Activated effector memory CD4-positive, alpha-beta T cell treated with anti-CD3 and anti-CD28 coated beads, Interleukin-2, amount 50 U/mL, for 16 hours (primary cell): ENCODE measurements around the gene CHMP3.
A peak's percentile ranks its signal among the peaks of the same experiment; 100 is the strongest.
"Not testable (repeated sequence)": the region's sequence is repeated elsewhere in the genome, so short reads cannot be mapped to it uniquely, and the experiment has no call there.

Source experiments
- DNase-seq: peaks from one replicate; pipeline ENCODE4 v3.0.0-alpha.2; 2020

CHMP3 gene

DNA sequence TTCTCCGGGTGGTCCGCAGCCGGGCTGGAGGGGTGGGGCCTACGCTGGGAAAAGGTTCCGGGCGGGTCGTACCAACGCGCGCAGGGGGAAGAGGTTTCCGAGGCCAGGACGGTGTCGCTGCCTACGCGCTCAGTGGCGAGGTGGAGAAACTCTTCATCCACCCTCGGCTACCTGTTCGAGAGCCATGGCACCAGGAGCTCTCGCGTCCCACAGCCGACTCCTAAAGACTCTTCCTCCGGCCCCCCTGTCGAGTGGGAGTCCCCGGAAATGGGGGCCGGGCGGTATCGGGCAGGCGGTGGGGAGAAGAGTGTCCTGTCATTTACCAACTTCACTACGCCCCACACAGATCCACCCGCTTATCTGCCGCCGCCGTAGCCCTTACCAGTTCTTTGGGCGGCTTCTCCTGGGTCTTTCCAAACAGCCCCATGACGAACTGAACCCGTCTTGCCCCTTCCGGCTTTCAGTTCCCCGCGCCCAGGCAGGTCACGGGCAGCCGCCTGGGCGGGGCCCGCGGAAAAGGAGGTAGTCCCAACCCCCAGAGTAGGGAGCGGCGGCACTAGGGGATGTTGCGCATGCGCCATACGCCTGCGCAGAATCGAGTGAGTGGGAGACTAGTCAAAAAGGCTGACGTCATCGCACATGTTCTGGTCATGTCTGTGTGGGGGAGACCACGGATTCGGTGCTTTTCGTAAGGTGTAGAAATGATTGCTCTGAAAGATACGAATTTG is at the start of gene CHMP3:
TSS of gene CHMP3 (minus strand) at position 522 of the 728 bp plus-strand sequence. CDS start at position 427, 95 bp downstream.
- peak; percentile 99 for DNase-seq

DNA sequence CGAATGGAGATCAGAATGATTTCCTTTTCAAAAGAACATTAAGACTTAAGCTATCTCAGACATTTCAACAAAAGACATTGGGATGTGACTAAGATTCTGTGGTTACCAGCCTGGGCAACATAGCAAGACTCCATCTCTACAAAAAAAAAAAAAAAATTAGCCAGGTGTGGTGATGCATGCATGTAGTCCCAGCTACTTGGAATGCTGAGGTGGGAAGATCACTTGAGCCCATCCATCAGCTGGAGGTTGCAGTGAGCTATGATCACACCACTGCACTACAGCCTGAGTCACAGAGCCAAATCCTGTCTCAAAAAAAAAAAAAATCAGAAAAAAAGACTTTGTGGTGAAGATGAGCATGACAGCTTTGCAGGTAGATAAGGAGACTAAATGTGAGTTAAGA is 47.6 kb upstream of the CHMP3 start:
- no peak for DNase-seq

DNA sequence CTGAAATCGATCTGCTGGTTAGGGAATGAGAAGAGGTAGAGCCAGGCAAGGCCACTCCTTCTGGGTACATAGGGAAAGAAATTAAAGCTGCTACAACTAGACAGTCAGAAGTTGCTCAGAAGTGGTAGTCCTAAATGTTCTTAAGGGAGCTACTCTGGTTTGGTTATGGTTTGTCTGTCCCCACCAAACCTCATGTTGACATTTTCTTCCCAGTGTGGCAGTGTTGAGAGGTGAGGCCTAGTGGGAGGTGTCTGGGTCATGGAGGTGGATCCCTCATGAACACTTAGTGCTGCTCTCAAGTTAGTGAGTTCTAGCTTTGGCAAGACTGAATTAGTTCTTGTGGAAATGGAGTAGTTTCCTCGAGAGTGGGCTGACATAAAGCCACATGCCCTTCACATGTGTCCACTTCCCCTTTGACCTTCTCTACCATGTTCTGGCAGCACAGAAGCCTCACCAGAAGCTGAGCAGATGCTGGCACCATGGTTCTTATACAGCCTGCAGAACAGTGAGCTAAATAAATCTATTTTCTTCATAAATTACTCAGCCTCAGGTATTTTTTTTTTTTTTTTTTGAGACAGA is 45.7 kb upstream of the CHMP3 start:
- DNase-seq: no peak

DNA sequence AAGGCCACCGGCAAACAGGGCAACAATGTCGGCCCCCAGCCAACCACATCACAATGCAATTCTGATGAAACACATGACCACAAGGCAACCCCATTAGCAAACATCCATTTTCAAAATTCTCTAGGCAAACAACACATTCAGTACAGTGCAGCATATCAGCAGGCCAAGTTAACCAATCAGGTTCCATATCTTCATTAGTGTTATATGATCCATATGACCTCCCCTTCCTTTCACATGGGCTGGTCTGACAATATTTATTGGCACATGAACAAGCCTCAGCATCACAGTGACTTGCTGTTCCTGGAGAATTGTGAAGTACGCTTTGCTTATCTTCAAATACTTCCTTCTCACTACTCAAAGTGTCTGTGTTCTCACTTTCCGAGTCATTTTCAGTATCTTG is 40.7 kb upstream of the CHMP3 start:
- DNase-seq: no peak

DNA sequence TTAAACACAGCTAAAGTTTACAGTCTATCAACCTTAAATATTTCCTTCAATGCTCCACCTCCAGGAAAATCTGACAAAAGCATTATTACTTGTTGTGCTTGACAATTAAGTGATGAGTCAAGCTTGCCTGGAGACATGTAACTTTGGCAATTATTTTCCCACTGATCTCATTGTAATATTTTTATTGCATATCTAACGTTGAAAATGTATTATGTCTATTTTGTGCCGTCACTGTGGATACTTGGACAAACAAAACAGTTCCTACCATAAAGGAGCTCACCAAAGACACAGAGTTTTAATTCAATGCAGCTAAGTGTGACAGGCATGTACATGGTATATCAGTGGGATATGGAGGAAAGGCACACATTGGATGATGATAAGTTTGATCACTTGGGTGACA is 35.7 kb upstream of the CHMP3 start:
- DNase-seq: no peak

DNA sequence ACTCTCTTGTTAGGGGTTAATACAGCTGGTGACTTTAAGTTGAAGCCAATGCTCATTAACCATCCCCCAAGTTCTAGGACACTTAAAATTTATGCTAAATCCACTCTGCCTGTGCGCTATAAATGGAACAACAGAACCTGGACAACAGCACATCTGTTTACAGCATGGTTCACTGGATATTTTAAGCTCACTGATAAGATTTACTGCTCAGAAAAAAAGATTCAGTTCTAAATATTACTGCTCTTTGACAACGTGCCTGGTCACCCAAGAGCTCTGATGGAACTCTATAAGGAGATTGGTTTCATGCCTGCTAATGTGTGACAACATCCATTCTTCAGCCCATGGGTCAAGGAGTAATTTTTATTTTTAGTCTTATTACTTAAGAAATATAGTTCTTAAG is 32.9 kb upstream of the CHMP3 start:
- DNase-seq: no peak

DNA sequence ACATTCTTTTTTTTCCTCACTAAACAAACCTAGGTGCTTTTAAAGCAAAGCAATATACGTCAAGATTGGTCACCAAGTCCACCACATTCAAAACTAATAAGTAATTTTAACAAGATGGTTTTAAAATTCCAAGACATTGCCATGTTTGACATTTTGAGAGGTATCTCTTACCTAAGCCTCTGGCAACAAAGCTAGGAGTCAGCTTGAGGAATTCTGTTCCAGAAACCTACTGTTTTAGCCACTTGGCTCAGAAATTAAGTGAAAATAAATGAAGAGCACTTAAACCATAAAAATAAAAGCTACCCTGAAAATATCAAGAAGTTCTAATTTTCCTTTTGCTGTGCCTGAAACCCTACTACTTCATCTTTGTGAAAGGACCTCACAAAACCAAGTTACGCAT is 30.0 kb upstream of the CHMP3 start:
- no peak for DNase-seq

DNA sequence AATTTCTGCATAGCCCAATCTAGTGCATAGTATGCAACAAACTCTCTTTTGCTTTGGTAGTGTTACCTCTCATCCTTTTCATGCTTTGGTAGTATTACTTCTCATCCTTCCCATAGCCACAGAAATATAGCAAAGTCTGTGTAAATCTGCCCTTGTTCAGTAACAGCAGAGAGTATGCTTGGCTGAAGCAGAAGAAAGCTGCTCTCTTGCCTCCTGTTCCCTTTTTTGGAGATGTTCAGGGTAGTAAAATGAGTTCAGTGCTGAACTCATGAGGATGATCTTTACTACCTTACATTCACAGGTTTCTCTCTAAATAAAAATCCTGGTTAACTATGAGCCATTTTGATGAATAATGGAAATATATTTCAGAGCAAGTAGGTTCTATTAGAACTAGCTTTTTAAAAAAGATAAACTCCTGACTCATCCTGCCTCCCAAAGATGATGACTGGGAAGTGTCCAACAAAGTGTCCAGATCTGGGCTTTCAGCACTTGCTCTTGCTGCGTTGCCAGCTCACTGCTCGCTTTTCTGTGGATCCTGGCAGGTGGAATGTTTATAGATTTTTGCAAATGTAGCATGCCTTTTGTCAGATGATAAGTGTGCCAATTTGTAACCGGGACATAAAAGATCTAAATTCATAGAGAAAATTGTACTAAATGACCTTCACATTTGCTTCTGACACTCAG is 29.4 kb upstream of the CHMP3 start:
- DNase-seq: no peak

DNA sequence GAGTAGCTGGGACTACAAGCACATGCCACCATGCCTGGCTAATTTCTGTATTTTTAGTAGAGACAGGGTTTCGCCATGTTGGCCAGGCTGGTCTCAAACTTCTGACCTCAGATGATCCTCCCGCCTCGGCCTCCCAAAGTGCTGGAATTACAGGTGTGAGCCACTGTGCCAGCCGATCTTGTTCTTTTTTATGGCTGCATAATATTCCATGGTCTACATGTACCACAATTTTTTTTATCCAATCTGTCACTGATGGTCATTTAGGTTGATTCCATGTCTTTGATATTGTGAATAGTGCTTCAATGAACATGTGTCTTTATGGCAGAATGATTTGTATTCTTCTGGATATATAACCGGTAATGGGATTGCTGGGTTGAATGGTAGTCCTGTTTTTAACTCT is 26.5 kb upstream of the CHMP3 start:
- not testable (repeated sequence) for DNase-seq

DNA sequence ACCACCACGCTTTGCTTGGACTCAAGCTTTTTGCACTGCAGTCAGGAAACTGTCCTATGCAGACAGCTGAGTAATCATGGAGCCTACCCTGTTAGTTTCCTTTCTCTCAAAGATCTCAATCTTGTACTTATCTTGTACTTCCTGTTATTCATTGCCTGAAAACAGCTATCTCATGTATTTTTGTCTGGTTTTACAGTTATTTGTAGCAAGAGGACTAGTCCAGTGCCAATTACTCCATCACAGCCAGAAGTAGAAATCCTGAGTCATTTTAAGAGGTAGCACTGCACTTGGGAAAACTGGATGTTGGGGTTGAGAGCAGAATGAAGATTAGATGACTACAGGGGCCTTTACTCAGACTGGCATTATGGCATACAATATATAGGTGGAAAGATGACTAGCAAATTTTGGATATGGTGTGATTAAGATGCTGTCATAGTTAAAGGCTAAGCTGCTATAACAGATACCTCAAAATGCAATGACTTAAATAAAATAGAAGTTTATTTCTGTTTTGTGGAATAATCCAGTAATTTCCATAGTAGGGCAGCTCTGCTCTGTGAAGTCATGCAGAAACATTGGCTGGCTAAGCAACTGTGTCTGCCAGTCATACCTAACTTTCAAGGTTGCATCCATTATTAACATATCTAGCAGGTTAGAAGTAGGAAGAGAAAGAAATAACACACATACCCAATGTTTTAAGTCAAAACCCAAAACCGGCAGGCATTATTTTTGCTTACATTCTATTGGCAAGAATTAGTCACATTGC is 21.1 kb upstream of the CHMP3 start:
- no peak for DNase-seq

DNA sequence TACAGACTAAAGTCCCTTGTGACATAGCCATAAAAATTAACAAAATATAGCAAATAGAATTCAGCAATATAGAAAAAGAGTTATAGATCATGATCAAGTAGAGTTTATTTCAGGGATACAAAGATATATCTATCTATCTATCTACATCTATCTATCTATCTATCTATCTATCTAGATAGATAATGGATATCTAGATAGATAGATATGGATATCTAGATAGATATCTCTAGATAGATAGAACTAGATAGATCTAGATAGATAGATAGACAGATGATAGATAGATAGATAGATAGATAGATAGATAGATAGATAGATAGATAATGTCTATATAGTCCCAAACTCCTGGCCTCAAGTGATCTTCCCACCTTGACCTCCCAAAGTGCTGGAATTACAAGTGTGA is 17.3 kb upstream of the CHMP3 start:
- no peak for DNase-seq

DNA sequence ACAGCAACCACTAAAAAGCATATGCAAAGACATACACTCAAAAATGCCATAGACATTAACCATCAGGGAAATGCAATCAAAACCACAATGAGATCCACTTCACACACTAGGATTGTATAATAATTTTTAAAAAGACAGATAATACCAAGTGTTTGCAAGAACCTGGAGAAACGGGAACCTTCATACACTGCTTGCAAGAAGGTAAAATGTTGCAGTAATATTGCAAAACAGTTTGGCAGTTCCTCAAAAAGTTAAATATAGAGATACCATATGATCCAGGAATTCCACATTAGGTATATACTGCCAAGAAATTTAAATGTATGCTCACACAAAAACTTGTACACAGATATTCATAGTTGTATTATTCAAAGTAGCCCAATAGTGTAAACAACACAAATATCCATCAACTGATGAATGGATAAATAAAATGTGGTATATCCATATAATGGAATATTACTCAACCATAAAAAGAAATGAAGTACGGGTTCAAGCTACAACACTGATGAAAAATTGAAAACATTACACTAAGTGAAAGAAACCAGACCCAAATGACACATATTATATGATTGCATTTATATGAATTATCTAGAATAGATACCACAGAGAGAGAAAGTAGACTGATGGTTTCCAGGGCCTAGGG is 14.7 kb upstream of the CHMP3 start:
- DNase-seq: no peak

DNA sequence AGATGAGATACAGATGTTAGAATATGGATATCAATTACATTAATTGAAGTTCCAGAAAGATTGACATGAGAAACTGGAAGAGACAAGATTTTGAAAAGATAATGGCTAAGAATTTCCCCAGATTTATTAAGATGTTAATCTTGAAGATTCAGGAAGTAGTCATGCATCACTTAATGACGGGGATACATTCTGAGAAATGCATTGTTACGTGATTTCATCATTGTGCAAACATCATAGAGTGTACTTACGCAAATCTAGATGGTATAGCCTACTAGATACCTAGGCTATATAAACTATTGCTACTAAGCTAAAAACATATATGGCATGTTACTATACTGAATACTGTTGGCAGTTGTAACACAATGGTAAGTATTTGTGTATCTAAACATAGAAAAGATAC is 6.8 kb upstream of the CHMP3 start:
- DNase-seq: no peak

DNA sequence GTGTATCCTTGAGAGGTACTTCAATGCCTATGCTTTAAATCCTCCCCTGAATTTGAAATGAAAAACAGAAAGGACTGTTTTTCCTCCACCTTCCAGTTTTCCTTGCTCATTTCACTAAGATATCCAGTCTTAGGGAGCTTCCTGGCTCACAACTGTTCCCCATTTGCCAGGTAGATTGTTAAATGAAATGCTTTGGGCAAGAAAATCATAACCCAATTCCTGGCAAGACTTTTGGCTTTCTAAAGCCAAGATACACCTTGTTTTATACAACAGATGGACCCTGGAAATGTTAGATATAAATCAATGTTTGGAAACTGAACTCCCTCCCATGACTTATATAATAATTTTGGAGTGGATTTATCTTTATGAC is 3.6 kb upstream of the CHMP3 start:
- no peak for DNase-seq

DNA sequence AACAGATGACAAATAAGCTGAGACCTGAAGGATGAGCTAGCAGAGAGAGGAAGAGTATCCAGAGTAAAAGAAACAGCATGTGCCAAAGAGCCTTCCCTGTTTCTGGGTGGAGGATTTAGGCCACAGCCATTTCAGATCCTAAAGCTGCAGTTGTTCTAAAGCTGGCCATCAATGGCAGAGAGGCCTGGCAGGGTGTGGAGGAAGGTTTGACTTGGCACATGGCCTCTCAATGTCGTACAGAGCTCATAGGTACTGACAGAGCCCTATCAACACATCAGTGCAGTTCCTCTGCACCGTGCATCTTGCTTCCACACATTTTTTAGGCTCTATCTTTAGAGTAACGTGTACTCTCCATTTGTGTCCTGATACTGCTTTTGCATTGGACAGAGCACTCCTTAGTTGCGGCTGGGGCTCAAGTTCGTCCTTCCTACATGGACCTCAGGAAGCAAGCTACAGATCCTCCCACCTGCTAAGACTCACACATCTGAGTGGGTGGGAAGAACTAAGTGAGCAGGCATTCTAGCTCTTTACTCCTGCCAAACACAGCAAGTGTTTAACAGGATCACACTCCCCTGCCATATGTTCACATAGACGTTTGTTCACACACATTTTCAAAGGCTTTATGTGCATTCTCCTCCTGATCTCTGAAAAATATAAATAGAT is 3.0 kb upstream of the CHMP3 start:
- DNase-seq: no peak

DNA sequence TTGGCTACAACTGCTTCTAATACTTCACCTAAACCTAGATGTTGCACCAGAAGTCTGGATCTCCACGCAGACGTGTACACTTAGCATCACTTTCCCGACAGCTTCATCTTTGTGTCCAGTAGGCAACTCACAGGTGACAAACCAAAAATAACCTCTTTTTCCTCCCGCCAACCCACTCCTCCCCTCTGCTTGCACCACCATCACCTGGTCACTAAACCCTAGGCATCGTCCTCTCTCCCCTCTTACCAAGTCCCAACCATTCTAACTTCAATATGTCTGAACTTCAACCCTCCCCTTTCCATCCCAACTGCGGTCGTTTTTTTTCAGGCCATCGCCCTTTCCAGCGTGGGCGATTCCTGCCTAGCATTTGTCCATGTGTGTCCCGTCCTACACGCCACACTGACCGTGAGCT is 413 bp upstream of the CHMP3 start:
- no peak for DNase-seq

DNA sequence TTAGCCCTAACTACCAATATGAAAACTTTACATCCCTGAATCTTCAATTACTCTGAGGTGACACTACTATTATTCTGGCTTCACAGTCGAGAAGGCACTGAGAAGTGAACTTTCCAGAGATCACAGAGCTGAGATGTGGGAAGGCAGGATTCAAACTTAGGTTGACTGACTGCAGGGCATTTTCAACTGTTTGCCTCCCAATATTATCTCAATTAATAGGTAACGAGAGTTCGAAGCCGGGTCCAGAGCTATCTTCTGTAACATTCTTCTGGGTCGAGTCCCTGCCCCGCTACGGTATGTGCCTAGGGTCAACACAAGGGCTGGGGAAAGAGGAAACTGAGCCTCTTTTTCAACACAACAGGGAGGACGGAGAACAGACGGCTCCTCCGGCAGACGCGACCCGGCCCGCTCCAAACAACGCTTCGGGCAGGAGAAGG is 740 bp downstream of the CHMP3 start:
- DNase-seq: no peak

DNA sequence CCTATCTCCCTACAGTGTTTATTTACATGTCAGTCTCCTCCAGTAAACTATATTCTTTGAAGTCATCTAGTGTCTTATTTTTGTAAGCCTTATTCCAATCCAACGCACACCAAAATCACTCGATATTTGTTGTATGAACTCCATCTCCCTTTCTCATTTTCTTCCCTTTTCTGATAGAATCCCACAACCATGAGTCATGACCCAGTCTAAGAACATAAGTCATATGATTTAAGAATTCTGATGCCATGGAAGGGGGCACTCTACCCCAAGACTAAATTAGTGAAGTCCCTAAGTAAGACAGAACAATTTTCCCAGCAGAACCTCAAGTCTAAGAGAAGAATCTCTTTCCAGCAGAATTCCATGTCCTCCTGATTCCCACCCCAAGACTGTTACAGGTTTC is 5.4 kb downstream of the CHMP3 start:
- no peak for DNase-seq

DNA sequence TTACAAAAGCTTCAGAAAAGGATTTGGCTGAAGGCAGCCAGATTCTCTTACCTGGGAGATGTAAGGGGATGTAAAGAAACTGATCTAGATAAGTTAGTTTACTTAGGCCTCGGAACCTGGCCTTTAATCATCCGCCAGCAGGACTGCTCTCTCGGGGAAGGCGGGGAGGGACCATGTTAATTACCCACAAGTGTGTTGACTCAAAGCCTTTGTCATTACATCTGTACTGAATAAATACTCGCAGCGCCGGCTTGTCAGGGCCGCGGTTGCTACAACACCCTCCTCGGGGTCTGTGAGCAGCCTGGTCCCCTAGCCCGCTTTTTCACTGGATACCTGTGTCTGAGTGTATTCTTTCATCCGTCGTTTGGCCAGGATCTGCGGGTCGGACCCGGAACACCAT is 6.7 kb downstream of the CHMP3 start:
- DNase-seq: no peak

DNA sequence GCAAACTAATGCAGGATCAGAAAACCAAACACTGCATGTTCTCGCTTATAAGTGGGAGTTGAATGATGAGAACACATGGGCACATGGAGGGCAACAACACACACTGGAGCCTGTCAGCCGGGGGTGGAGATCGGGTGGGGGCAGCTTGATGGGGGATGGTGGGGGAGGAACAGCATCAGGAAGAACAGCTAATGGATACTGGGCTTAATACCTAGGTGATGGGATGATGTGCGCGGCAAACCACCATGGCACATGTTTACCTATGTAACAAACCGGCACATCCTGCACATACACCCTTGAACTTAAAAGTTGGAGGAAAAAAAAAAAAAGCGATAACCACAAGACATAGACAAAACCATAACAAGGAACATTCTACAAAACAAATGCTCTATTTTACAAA is 10.4 kb downstream of the CHMP3 start:
- DNase-seq: peak; percentile 63

DNA sequence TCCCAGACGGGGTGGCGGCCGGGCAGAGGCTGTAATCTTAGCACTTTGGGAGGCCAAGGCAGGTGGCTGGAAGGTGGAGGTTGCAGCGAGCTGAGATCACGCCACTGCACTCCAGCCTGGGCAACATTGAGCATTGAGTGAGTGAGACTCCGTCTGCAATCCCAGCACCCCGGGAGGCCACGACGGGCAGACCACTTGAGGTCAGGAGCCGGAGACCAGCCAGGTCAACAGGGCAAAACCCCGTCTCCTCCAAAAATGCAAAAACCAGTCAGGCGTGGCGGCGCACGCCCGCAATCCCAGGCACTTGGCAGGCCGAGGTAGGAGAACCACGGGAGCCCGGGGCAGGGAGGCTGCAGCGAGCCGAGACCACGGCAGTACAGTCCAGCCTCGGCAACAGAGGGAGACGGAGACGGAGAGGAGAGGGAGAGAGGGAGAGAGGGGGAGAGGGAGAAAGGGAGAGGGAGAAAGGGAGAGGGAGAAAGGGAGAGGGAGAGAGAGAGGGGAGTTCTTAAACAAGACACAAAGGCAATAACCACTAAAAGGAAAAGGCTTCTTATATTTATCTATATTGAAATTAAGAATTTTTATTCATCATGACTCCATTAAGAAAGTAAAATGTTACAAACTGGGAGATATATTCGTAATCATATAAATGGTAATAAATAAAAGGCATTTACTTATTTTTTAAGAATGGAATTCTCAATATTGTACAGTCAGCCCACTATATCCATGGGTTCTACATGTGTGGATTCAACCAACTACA is 13.1 kb downstream of the CHMP3 start:
- not testable (repeated sequence) for DNase-seq

DNA sequence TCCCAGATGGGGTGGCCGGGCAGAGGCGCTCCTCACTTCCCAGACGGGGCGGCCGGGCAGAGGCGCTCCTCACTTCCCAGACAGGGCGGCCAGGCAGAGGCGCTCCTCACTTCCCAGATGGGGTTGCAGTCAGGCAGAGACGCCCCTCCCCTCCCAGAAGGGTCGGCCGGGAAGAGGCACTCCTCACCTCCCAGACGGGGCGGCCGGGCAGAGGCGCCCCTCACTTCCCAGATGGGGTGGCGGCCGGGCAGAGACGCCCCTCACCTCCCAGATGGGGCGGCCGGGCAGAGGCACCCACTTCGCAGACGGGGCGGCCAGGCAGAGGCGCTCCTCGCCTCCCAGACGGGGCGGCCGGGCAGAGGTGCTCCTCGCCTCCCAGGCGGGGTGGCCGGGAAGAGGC is 13.8 kb downstream of the CHMP3 start:
- not testable (repeated sequence) for DNase-seq
